ENCODE data around the gene NUB1.

GRCh38 chr7:151308256-151308655 lies 33.4 kb upstream of the NUB1 start:
- TF ChIP-seq, protein P1, sequence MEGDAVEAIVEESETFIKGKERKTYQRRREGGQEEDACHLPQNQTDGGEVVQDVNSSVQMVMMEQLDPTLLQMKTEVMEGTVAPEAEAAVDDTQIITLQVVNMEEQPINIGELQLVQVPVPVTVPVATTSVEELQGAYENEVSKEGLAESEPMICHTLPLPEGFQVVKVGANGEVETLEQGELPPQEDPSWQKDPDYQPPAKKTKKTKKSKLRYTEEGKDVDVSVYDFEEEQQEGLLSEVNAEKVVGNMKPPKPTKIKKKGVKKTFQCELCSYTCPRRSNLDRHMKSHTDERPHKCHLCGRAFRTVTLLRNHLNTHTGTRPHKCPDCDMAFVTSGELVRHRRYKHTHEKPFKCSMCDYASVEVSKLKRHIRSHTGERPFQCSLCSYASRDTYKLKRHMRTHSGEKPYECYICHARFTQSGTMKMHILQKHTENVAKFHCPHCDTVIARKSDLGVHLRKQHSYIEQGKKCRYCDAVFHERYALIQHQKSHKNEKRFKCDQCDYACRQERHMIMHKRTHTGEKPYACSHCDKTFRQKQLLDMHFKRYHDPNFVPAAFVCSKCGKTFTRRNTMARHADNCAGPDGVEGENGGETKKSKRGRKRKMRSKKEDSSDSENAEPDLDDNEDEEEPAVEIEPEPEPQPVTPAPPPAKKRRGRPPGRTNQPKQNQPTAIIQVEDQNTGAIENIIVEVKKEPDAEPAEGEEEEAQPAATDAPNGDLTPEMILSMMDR (IDR thresholded peaks at IDR 0.05): no peak
- TF ChIP-seq POLR2A (IDR thresholded peaks at IDR 0.05) (no peak), EP300 (IDR thresholded peaks at IDR 0.05) (no peak)
